22Rv1 (cell line): ENCODE results near the gene PANX2.
A peak's percentile ranks its signal among the peaks of the same experiment; 100 is the strongest.

Experiments
- H3K27ac ChIP-seq: fragments of 450-650 bp; 2 replicates; pipeline ENCODE4 v1.5.1; 2017
- CTCF ChIP-seq: fragments of 450-650 bp; IDR thresholded peaks from 2 replicates; pipeline ENCODE4 v1.5.1; 2017; ENCODE audit warnings: mild to moderate bottlenecking
- ZFX ChIP-seq: fragments of 450-650 bp; IDR thresholded peaks from 2 replicates; pipeline ENCODE4 v1.6.1; 2017; ENCODE audit warnings: antibody characterized with exemption, borderline replicate concordance

PANX2 gene

GRCh38 chr22:50221410-50222300, 51.1 kb downstream of the PANX2 start:
- peak; percentile 27; the same call in 1 of the 2 replicates for TF ChIP-seq CTCF
- no peak for TF ChIP-seq ZFX

GRCh38 chr22:50222508-50222907, 52.0 kb downstream of the PANX2 start:
- H3K27ac ChIP-seq = no peak overlapping the region
- TF ChIP-seq ZFX = no peak
- no peak for TF ChIP-seq CTCF

More at GRCh38 chr22:50221410-50222300, 51.1 kb downstream of the PANX2 start:
- H3K27ac ChIP-seq = no peak overlapping the region

GRCh38 chr22:50224071-50224470, 53.5 kb downstream of the PANX2 start:
- TF ChIP-seq CTCF (no peak), ZFX (no peak)
- no peak overlapping the region for H3K27ac ChIP-seq

GRCh38 chr22:50225200-50225969, 54.9 kb downstream of the PANX2 start:
- no peak overlapping the region for H3K27ac ChIP-seq
- no peak for TF ChIP-seq CTCF

- no peak overlapping the region for H3K27ac ChIP-seq
These were observed 55.7 kb downstream of the PANX2 start for GRCh38 chr22:50226063-50226874.

GRCh38 chr22:50226875-50227165, 56.3 kb downstream of the PANX2 start:
- no peak for TF ChIP-seq ZFX
- TF ChIP-seq CTCF = no peak
- no peak overlapping the region for H3K27ac ChIP-seq

More at GRCh38 chr22:50226063-50226874, 55.7 kb downstream of the PANX2 start:
- TF ChIP-seq CTCF (no peak), ZFX (no peak)
